ENCODE measurements around the gene PCDH19.

DNA sequence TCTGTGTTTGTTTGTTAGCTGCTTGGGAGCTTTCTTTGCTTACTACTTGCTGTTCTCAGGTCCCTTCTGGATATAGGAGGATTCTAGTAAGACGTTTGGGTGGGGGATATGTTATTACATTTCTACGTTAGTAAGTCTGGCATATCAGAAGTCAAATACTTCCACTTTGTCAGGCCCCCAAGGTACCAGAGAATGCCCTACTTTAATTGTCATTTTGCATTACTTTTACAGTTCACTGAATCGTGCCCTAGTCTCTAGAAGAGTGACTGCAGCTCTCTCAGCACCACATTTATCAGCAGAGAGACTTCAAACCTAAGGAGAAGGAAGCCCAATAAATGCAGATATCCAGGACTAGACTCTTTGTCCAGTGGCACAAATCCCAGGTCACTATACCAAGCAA lies 54.4 kb downstream of the PCDH19 start:
- TF ChIP-seq POLR2A (IDR thresholded peaks at IDR 0.05) = no peak
- TF ChIP-seq, protein P1, sequence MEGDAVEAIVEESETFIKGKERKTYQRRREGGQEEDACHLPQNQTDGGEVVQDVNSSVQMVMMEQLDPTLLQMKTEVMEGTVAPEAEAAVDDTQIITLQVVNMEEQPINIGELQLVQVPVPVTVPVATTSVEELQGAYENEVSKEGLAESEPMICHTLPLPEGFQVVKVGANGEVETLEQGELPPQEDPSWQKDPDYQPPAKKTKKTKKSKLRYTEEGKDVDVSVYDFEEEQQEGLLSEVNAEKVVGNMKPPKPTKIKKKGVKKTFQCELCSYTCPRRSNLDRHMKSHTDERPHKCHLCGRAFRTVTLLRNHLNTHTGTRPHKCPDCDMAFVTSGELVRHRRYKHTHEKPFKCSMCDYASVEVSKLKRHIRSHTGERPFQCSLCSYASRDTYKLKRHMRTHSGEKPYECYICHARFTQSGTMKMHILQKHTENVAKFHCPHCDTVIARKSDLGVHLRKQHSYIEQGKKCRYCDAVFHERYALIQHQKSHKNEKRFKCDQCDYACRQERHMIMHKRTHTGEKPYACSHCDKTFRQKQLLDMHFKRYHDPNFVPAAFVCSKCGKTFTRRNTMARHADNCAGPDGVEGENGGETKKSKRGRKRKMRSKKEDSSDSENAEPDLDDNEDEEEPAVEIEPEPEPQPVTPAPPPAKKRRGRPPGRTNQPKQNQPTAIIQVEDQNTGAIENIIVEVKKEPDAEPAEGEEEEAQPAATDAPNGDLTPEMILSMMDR (IDR thresholded peaks at IDR 0.05) = no peak
- TF ChIP-seq POLR2AphosphoS5 (IDR thresholded peaks at IDR 0.05) = no peak

Measured in prostate gland (tissue), 2 donors.